Suppressor macrophage (primary cell): Measurements from ENCODE around the gene RTL1.

ENCODE experiments used
- DNase-seq, 4 experiments: peaks; one replicate each; pipeline ENCODE4 v3.0.0-alpha.2; 2020 to 2022

RTL1 gene

DNA sequence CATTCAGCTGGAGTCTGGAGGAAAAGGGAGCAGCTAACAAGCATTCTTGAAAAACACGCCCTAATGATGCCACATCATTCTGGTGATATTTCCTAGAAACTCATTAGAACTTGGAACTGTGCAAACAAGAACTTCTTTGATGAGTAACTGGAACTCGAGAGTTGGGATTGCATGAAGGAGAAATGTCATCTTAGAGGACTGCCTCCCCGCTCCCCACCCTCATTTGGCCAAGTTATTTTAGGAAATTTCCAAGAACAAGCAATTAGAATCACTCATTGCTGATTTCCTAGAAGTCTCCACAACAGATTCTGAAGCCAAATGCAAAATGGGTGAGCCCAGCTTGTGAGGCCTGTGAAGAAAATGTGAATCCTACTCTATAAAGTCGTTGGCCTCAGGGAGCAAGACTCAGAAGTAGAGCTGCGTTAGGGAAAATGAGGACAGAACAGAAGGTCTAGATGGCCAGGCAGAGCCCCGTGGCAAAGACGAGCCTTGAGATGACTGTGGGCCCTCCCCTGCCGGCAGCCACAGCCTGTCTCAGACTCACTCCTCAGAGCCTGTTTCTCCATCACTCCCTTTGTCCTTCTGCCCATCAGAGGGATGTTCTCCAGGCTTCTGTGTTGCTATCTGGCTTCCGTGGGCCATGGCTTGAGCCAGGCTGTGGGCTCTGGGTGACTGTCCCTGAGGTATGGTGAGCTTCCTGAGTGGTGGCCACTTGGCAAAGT, 38.4 kb downstream of the RTL1 start:
- no peak for DNase-seq

GRCh38 chr14:100864206-100864605, 39.3 kb downstream of the RTL1 start:
- DNase-seq, result no peak

GRCh38 chr14:100862793-100863192, 40.7 kb downstream of the RTL1 start:
- DNase-seq, result no peak

GRCh38 chr14:100862277-100862676, 41.2 kb downstream of the RTL1 start:
- DNase-seq, result no peak

DNA sequence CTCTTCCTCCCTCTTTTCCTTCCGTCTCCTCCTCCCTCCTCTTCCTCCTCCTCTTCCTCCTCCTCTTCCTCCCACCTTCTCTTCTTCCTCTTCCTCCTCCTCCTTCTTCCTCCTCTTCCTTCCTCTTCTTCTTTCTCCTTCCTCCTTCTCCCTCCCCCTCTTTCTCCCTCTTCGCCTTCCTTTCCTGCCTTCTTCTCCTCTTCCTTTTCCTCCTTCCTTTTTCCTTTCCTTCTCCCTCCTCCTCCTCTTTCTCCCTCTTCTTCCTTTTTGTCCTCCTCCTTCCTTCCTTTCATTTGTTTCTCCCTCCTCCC, 41.6 kb downstream of the RTL1 start:
- DNase-seq, result no peak

GRCh38 chr14:100861188-100861936, 42.2 kb downstream of the RTL1 start:
- DNase-seq, result no peak

- DNase-seq, result no peak
Measured at GRCh38 chr14:100860556-100861187, 42.9 kb downstream of the RTL1 start.

GRCh38 chr14:100859781-100860180, 43.7 kb downstream of the RTL1 start:
- DNase-seq, result no peak

DNA sequence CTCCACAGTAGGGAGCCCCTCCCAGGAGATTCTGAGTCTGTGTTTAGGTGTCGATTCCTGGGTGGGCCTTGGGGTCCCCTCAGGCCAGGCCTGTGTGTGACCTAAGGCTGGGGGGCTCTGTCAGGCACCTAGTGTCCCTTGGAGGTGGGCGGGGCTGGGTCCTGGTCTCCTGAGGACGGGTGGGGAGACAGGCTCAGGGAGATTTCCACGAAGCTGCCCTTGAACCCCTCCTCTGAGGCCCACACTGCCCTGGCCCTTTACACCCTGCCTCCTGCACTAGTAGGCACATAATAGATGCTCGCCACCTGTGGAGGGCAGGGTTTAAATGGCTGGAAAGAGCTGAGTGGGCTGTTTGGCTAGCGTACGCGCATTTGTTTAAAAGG, 44.7 kb downstream of the RTL1 start:
- DNase-seq, result no peak

- DNase-seq, result no peak
Measured at GRCh38 chr14:100857923-100858837, 45.3 kb downstream of the RTL1 start.

DNA sequence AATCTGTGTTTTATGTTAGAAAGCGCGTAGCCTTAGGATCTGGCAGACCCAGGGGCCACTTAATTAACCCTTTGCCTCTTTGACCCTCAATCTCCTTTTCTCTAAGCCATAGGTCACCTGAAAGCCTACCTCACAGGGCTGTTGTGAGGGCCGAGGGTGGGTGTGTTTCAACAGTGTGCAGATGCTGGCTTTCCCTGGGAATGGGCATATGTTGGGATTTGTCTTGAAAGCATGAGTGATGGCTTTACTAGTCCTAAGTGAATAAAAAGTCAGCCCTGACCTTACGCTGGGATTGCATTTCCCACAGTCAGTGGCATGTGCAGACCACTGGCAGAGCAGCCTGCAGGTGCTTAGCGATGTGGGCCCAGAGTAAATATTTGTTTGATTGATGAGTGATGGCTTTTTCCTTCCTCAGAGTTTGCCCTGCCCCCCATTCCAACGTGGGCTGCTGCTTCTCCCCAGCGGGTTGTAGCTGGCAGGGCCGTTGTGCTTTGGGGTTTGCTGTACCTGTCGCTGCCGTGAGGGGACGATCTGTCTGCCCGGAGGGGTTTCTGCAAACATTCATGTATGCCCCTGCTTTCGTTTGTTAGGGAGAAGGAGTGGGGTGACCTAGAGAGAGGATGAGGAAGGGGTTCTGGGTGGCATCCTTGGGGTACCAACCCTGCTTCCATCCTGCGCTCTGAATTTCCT, 46.1 kb downstream of the RTL1 start:
- no peak for DNase-seq

- no peak for DNase-seq
Measured at GRCh38 chr14:100856056-100856950, 47.2 kb downstream of the RTL1 start.

DNA sequence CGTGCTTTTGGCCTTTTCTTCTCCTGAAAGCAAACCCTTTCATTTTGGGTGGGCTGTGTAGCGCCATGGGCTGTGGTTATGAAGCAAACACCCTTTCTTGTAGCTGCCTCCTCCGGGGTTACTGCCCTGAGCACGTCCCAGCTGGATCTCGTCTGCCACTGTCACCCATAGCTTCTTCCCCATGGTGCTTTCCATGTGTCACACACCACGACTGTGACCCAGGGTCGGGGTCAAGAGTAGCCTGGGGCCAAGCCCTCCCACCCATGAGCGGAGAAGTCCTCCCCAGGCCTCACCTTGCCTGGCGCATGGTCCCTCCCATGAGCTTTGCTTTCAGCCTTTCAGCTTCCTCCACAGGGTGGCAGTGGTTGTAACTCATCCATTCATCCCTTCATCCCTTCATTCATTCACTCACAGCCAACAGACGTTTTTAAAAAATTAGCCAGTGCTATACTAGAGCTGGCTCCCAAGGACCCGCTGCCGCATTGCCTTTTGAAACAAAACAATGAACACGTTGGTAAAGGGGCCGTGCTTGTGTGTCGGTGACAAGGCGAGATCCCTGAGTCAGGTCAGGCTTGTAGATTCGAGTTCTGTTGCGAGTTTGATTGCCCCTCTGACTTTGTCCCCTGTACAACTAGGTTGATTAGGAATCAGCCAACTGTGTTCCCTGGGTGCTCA, 48.1 kb downstream of the RTL1 start:
- no peak for DNase-seq

DNA sequence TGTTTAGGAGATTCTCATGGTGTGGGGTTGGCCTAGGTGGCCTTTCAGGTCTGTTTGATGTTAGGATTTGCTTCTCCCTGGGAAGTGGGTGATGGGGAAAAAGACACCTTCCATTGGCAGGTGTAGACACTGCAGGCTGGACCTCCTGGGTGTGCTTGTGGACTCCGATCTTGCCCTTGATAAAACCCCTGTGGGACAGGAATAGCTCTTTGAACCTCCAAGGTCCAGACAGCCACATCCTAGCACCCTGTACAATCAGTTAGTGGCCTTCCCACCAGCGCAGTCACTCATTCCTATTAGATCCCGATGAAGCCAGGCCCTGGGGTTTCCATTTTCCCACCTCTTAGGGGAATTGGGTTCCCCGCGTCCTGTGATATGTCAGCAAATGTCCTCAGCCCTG, 49.1 kb downstream of the RTL1 start:
- DNase-seq, result no peak

DNA sequence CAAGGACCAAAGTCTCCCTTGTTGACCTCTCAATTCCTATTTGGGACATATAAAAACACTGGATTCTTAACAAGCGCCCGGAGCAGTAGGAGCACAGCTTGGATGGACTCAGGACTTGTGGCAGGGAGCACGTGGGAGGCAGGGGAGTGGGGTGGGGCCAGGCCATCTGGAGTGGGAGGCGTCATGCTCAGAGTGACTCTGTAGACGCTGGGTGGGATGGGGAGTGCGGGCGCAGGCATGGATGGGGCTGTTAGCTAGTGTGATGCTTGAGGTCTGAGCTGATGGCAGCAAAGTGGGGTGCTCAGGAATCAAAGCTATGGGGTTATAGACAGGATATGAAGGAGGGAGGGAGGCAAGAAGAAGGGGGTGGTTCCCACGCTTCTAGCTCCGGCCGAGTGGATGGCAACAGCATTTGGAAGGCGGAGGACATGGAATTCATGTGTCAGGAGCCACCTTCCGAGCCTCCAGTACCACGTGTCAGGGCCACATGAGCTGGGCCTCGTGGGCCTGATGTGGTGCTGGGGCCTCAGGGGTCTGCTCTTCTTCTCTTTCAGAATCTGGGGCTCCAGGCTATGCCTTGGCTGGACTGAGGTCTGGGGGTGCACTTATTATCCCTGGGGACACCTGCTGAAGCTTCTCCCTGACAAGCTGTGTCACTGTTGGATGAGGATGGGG, 51.4 kb downstream of the RTL1 start:
- no peak for DNase-seq

DNA sequence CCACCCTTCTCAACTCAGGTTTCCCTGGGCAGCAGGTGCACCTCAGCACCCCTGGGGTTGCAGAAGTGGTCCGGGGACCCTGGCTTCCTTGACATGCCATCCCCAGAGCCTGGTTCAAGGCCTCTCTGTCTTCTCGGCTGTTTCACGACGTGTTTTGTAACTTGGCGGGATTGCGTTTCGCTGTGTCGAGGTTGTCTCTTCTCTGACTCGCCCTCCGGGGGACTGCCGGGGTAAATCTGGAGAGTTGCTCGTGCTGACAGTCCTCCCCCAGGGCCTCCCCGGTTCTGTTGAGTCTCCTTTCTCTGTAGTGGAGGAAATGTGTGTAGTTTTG, 52.0 kb downstream of the RTL1 start:
- no peak for DNase-seq

GRCh38 chr14:100850841-100851585, 52.5 kb downstream of the RTL1 start:
- peak; percentile 80 to 93 (median 89) for DNase-seq

DNA sequence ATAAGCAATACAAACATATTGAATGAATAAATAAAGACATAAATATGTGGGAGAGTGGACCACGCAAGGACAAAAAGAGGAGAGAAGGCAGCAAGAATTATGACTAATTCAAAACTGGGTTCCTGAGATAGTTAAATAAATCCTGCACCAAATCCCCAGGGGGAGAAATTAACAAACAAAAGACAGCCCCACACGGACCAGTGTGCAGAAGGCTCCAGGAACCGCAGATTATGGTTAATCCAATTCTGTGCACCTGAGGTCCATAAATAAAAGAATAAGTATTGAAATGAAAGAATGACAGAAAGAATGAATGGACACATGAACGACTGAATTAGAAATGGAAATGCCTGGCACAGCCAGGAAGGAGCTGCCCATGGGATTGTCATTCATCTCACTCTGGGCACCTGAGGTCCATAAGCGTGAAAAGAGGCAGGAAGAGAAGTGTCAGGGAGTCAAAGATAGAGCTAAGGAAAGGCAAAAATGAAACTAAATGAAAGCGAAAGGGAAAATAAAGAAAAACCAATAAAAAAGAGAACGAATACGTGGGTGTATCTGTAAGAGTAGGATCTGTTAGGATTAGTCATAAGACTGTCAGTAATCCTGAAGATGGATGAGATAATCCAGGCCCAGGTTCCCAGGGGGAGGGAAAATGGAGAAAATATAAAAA, 54.3 kb downstream of the RTL1 start:
- DNase-seq, result peak in 2 of 4 experiments; percentile 41 to 47
